GM12875 (cell line): ENCODE results near the gene NR6A1.

ENCODE experiments used
- H3K4me3 ChIP-seq: one replicate; pipeline ENCODE4 v1.5.1; 2011; ENCODE audit warnings: low read depth, low read length, control low read depth
- TF ChIP-seq, protein P1 (sequence below): IDR thresholded peaks from 2 replicates; pipeline ENCODE4 v1.5.1; 2011; ENCODE audit warnings: low read depth, mild to moderate bottlenecking, control low read depth, inconsistent platforms, low read length, moderate library complexity, borderline replicate concordance; ENCODE audit not compliant: insufficient read depth

Gene NR6A1

DNA sequence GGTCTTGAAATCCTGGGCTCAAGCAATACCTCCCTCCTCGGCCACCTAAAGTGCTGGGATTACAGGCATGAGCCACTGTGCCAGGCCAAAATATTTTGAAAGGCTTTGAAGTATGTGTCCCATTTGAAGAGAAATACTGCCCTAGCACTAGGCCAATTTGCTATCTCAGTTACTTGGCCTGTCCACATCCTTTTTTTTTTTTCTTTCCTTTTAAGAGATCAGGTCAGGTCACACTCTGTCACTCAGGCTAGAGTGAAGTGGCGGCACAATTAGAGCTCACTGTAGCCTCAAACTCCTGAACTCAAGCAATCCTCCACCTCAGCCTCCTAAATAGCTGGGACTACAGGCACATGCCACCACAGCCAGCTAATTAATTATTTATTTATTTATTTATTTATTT lies 84.2 kb downstream of the NR6A1 start:
- TF ChIP-seq, protein P1, sequence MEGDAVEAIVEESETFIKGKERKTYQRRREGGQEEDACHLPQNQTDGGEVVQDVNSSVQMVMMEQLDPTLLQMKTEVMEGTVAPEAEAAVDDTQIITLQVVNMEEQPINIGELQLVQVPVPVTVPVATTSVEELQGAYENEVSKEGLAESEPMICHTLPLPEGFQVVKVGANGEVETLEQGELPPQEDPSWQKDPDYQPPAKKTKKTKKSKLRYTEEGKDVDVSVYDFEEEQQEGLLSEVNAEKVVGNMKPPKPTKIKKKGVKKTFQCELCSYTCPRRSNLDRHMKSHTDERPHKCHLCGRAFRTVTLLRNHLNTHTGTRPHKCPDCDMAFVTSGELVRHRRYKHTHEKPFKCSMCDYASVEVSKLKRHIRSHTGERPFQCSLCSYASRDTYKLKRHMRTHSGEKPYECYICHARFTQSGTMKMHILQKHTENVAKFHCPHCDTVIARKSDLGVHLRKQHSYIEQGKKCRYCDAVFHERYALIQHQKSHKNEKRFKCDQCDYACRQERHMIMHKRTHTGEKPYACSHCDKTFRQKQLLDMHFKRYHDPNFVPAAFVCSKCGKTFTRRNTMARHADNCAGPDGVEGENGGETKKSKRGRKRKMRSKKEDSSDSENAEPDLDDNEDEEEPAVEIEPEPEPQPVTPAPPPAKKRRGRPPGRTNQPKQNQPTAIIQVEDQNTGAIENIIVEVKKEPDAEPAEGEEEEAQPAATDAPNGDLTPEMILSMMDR = no peak
- no peak overlapping the region for H3K4me3 ChIP-seq

DNA sequence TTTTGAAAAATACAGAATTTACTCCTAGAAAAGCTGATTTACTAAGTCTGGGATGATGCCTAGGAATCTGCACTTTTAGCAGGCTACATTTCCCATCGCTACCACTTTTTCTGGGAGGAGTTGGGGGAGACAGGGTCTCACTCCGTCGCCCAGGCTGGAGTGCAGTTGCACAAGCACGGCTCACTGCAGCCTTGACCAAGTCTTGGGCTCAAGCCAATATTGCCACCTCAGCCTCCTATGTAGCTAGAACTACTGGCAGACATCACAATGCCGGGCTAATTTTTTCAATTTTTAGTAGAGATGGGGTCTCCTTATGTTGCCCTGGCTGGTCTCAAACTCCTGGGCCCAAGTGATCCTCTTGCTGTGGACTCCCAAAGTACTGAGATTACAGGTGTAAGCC lies 85.9 kb downstream of the NR6A1 start:
- no peak overlapping the region for H3K4me3 ChIP-seq
- TF ChIP-seq, protein P1 = no peak

DNA sequence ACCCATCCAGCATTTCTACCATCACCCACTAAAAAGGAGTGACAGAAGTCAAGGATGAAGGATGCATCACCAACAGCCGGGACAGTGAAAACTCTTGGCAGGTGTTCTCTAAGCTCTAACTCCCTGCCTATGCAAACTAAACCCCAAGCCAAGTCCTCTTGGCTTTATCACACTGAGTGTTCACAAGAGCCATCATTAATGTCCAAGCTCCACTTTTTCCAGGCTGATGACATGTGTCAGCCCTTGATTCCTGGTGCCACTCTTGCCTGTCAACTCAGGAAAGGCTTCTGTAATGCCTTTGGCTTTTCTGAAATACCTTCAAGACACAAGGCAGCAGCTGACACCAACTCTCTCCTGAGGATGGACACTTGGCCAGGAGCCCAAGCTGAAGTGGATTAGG lies 86.9 kb downstream of the NR6A1 start:
- TF ChIP-seq, protein P1 = no peak
- no peak overlapping the region for H3K4me3 ChIP-seq

DNA sequence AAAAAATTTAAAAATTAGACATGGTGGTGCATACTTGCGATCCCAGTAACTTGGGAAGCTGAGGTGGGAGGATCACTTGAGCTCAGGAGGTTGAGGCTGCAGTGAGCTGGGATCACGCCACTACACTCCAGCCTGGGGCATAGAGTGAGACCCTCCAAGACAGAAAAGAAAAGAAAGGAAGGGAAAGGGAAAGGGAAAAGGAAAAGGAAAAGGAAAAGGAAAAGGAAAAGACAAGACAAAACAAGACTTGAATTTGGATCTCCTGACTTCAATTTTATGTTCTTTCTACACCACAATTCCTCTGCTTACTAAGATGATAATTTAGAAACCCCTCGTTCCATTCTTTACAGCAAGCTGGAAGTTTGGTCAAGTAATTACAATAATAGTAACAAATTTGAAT lies 88.1 kb downstream of the NR6A1 start:
- no peak overlapping the region for H3K4me3 ChIP-seq
- TF ChIP-seq, protein P1 = no peak

DNA sequence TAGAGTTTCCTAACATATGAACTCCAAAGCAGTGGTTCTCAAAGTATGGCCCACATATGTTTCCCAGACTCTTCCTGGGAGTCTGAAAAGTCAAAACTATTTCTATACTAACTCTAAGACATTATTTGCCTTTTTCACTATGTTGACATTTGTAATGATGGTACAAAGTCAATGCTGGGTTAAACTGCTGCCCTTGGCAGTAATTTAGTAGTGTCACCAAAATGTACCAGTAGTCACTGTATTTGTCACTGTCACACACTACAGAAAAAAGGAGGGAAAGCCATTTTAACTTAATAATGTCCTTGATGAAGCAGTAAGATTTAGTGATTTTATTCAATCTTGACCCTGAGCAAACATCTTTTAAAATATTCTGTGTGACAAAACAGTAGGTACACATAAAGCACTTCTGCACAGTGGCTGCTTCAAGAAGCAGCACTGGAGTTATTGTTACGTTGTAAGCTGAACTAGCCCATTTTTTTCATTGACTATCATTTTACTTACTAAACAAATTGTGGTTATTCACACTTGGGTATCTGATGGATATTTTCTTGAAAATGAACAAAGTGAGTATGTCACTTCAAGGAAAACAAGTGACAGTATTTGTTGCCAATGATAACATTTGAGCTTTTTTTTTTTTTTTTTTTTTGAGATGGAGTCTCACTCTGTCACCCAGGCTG lies 90.3 kb downstream of the NR6A1 start:
- TF ChIP-seq, protein P1 = no peak

DNA sequence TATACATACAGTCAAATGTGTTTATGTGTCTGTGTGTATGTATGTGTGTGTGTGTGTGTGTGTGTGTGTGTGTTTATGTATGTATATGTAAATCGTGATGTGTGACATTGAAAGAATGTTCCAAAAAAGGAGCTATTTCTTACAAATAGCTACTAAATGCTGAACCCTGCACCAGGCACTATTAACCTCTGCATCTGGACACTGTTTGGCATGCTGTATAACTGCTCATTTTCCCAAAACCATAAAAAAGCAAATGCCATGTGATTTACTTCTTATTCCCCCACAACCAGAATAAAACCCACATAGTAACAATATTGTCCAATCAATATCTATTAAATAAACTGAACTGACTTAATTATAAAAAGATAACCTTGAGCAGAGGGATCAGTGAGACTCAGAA lies 91.1 kb downstream of the NR6A1 start:
- no peak overlapping the region for H3K4me3 ChIP-seq
- TF ChIP-seq, protein P1 = no peak

More for the DNA sequence above, 90.3 kb downstream of the NR6A1 start:
- no peak overlapping the region for H3K4me3 ChIP-seq

DNA sequence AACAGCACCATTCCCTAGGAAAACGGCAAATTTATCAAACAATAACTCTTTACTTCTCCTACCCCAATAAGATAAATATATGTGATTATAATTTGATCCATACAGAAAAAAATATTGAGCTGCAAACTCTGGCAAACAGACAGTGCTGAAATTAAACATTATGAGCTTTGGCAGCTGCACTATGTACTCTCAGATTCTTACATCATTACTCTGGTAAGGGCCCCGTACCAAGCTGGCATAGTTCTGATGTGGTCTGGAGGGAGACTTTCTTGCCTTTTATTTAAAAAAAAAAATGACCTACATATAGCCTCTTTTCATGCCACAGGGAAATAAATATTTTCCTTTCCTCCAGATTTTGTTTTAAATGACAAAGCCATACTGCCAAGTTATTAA lies 95.0 kb downstream of the NR6A1 start:
- TF ChIP-seq, protein P1 = no peak
- H3K4me3 ChIP-seq = no peak overlapping the region
